ENCODE results near the gene PPP4R1.
"Not testable (repeated sequence)": the region's sequence is repeated elsewhere in the genome, so short reads cannot be mapped to it uniquely, and the experiment has no call there.

Gene PPP4R1

GRCh38 chr18:9614401-9615279 lies at the start of gene PPP4R1:
Gene PPP4R1, minus strand, starts transcription at chr18:9614559. Its CDS starts 75 bp downstream, at chr18:9614484.
- peak; percentile 79 for DNase-seq

GRCh38 chr18:9663377-9663776 lies 49.0 kb upstream of the PPP4R1 start:
- DNase-seq, result no peak

- DNase-seq, result peak; percentile 52
Observed at GRCh38 chr18:9661564-9661963, 47.2 kb upstream of the PPP4R1 start.

GRCh38 chr18:9659499-9660375 lies 45.4 kb upstream of the PPP4R1 start:
- DNase-seq, result no peak

GRCh38 chr18:9658087-9658641 lies 43.8 kb upstream of the PPP4R1 start:
- no peak for DNase-seq

- DNase-seq, result no peak
Observed at GRCh38 chr18:9655232-9655767, 40.9 kb upstream of the PPP4R1 start.

GRCh38 chr18:9653390-9653789 lies 39.0 kb upstream of the PPP4R1 start:
- no peak for DNase-seq

- DNase-seq, result peak; percentile 80
Observed at GRCh38 chr18:9649164-9649540, 34.8 kb upstream of the PPP4R1 start.

GRCh38 chr18:9648431-9649163 lies 34.2 kb upstream of the PPP4R1 start:
- DNase-seq, result no peak

- no peak for DNase-seq
Observed at GRCh38 chr18:9647496-9648323, 33.4 kb upstream of the PPP4R1 start.

- DNase-seq, result peak; percentile 98
Observed at GRCh38 chr18:9643549-9643948, 29.2 kb upstream of the PPP4R1 start.

- DNase-seq, result peak; percentile 52
Observed at GRCh38 chr18:9642799-9643462, 28.6 kb upstream of the PPP4R1 start.

- DNase-seq, result not testable (repeated sequence)
Observed at GRCh38 chr18:9641081-9641480, 26.7 kb upstream of the PPP4R1 start.

- no peak for DNase-seq
Observed at GRCh38 chr18:9638886-9639285, 24.5 kb upstream of the PPP4R1 start.

- DNase-seq, result no peak
Observed at GRCh38 chr18:9637036-9637767, 22.8 kb upstream of the PPP4R1 start.

- no peak for DNase-seq
Observed at GRCh38 chr18:9634856-9635255, 20.5 kb upstream of the PPP4R1 start.

- DNase-seq, result peak; percentile 95
Observed at GRCh38 chr18:9631814-9632496, 17.6 kb upstream of the PPP4R1 start.

- DNase-seq, result no peak
Observed at GRCh38 chr18:9630444-9630843, 16.1 kb upstream of the PPP4R1 start.

- peak; percentile 81 for DNase-seq
Observed at GRCh38 chr18:9629709-9630108, 15.3 kb upstream of the PPP4R1 start.

GRCh38 chr18:9628984-9629383 lies 14.6 kb upstream of the PPP4R1 start:
- DNase-seq, result no peak
